Pancreas (tissue), 10 donors: ENCODE results near the gene ATP10D. TPM values are rescaled to one million over a fixed set of nuclear protein-coding genes. Genes with fewer than 3 reads are reported as not detected.
"Not testable (repeated sequence)": the region's sequence is repeated elsewhere in the genome, so short reads cannot be mapped to it uniquely, and the experiment has no call there.

Experiments used
- ATAC-seq, 4 donors: fragments of 200-7000 bp; cut with Tn5 transposase; one replicate each; pipeline versions ENCODE4 v1.8.0 to v1.9.1; 2020; ENCODE audit warnings: mild to moderate bottlenecking in 4 of 4, moderate library complexity in 4 of 4
- DNase-seq, 6 donors: peaks; one replicate each; pipeline ENCODE4 v3.0.0-alpha.2; 2020
- FAIRE-seq: peaks from 2 replicates; lab custom pipeline; 2012; peaks lifted over from hg19 to GRCh38; lab: Jason Lieb, UNC
- H3K27ac ChIP-seq, 4 donors: fragments of 200-600 bp; sonication (generic); 1 replicate in 3 of 4; 2 replicates in 1 of 4; pipeline versions ENCODE4 v1.5.0 to v1.8.0; 2020
- H3K27me3 ChIP-seq, 4 donors: fragments of 200-600 bp; one replicate each; pipeline ENCODE4 v1.8.0; 2021
- H3K36me3 ChIP-seq, 3 donors: fragments of 200-600 bp; sonication (generic) in 1 of 3; one replicate each; pipeline versions ENCODE4 v1.5.0 to v1.8.0; 2020 to 2021
- H3K4me1 ChIP-seq, 3 donors: fragments of 200-600 bp; one replicate each; pipeline ENCODE4 v1.8.0; 2021
- H3K4me3 ChIP-seq, 4 donors: fragments of 200-600 bp; sonication (generic) in 2 of 4; one replicate each; pipeline versions ENCODE4 v1.5.0 to v1.8.0; 2020 to 2021
- H3K9me3 ChIP-seq, 4 donors: fragments of 200-600 bp; one replicate each; pipeline ENCODE4 v1.8.0; 2021
- CTCF ChIP-seq, 4 donors: fragments of 200-600 bp; sonication (generic) in 3 of 4; IDR thresholded peaks; one replicate each; pipeline versions ENCODE4 v1.5.0 to v1.8.0; 2021; ENCODE audit warnings: antibody characterized with exemption in 4 of 4
- WGBS, 2 donors: extraction: QIAGEN DNeasy Blood & Tissue Kit; methylation state at CpG; one replicate each; pipeline ENCODE4 v1.1.7; 2013; 5-methylcytosine and 5-hydroxymethylcytosine counted together
- intact Hi-C, 3 donors: fragments of 100-400 bp; cut with DNase I; formaldehyde crosslinking; loops; one replicate each; pipeline versions ENCODE4 v1.11.1 to v1.14.2; 2022
- polyA plus RNA-seq, 2 donors: library from polyadenylated mRNA; stranded (reverse); fragments of 200-250 nt; gene quantifications; one replicate each; pipeline ENCODE4 v1.2.3, GENCODE V29; 2013
- total RNA-seq, 6 donors: library from RNA; stranded (reverse); fragmentation: NEBNext Ultra II Directional in 4 of 6; extraction: Animal tissue kit (Norgen Biotek cat#: 25700) in 4 of 6; gene quantifications; one replicate each; pipeline versions ENCODE4 v1.2.1 to v1.2.4, GENCODE V29; 2021 to 2023
- donor health status: healthy with polysubstance abuse.
- donor health status: DM: no; HTN: no; CAD: no; lungs with moderate emphysema.
- donor health status: DM: no; HTN: no; CAD: no.
- donor health status: control.
- donor health status: control.
- donor health status: Bipolar disorder and iron deficiency.
- donor health status: DM: yes; HTN: yes; CAD: no.
- donor health status: DM: no; HTN: no; CAD: no.
- donor health status: DM: no; HTN: no; CAD: no.
- donor health status: DM: yes; HTN: yes; CAD: no.

ATP10D gene
- total and polyA plus RNA-seq, 8 donors = 2.1 to 20.5 (median 7.5) TPM

- peaks cover 0 to 4% (median 0%) of the 10 kb centered on the region in 3 donors for H3K36me3 ChIP-seq
- no peaks in the 10 kb centered on the region for H3K9me3 ChIP-seq
- intact Hi-C loops = no loop called here
- no peaks in the 10 kb centered on the region for H3K27me3 ChIP-seq
- ATAC-seq = no peak
- no peak overlapping the region for H3K27ac ChIP-seq
- no peaks in the 10 kb centered on the region for H3K4me1 ChIP-seq
- DNase-seq = no peak
- TF ChIP-seq CTCF (IDR thresholded peaks at IDR 0.05) = no peak
- no peak overlapping the region for H3K4me3 ChIP-seq
- no peak for FAIRE-seq
- 97% methylated on average over 5 of the region's 5 CpGs for WGBS, 2 donors
These were observed 50.6 kb downstream of the ATP10D start for GRCh38 chr4:47535567-47536147.

GRCh38 chr4:47536966-47537365, 51.9 kb downstream of the ATP10D start:
- Histone ChIP-seq H3K9me3 (no peaks in the 10 kb centered on the region), H3K27me3 (no peaks in the 10 kb centered on the region), H3K4me1 (no peaks in the 10 kb centered on the region), H3K27ac (no peak overlapping the region), H3K36me3 (peaks cover 0 to 4% (median 0%) of the 10 kb centered on the region in 3 donors), H3K4me3 (no peak overlapping the region)
- DNase-seq (no peak), ATAC-seq (no peak), FAIRE-seq (no peak)
- no peak for TF ChIP-seq CTCF (IDR thresholded peaks at IDR 0.05)
- WGBS, 2 donors = 0 to 3% methylated on average over 1 of the region's 1 CpG
- intact Hi-C loops = no loop called here

GRCh38 chr4:47538111-47538824, 53.2 kb downstream of the ATP10D start:
- H3K4me3 ChIP-seq = no peak overlapping the region
- peak in 1 of 4 donors; percentile 19 for ATAC-seq
- no peaks in the 10 kb centered on the region for H3K4me1 ChIP-seq
- peaks cover 0 to 4% (median 0%) of the 10 kb centered on the region in 3 donors for H3K36me3 ChIP-seq
- intact Hi-C loops = no loop called here
- 64 to 70% methylated on average over 3 of the region's 3 CpGs for WGBS, 2 donors
- no peaks in the 10 kb centered on the region for H3K9me3 ChIP-seq
- DNase-seq = no peak
- no peak overlapping the region for H3K27ac ChIP-seq
- no peak for FAIRE-seq
- TF ChIP-seq CTCF (IDR thresholded peaks at IDR 0.05) = no peak
- H3K27me3 ChIP-seq = no peaks in the 10 kb centered on the region

GRCh38 chr4:47538825-47539154, 53.7 kb downstream of the ATP10D start:
- intact Hi-C loops = no loop called here
- peaks cover 0 to 4% (median 0%) of the 10 kb centered on the region in 3 donors for H3K36me3 ChIP-seq
- TF ChIP-seq CTCF (IDR thresholded peaks at IDR 0.05) = no peak
- no peaks in the 10 kb centered on the region for H3K27me3 ChIP-seq
- ATAC-seq (no peak), FAIRE-seq (no peak), DNase-seq (no peak)
- H3K9me3 ChIP-seq = no peaks in the 10 kb centered on the region
- WGBS, 2 donors = 60 to 73% methylated on average over 2 of the region's 2 CpGs
- no peak overlapping the region for H3K27ac ChIP-seq
- H3K4me1 ChIP-seq = no peaks in the 10 kb centered on the region
- no peak overlapping the region for H3K4me3 ChIP-seq

GRCh38 chr4:47542640-47543039, 57.6 kb downstream of the ATP10D start:
- intact Hi-C loops, H3K9me3 ChIP-seq, ATAC-seq, H3K4me1 ChIP-seq, H3K4me3 ChIP-seq, H3K27ac ChIP-seq, H3K27me3 ChIP-seq, DNase-seq, FAIRE-seq: not testable (repeated sequence)
- 80 to 91% methylated on average over 4 of the region's 5 CpGs for WGBS, 2 donors
- H3K36me3 ChIP-seq = peaks cover 0 to 11% (median 8%) of the 10 kb centered on the region in 3 donors
